HUES48 (cell line): ENCODE results near the gene RANBP3.

Experiments used
- H3K27ac ChIP-seq: one replicate; pipeline ENCODE4 v1.7.0; 2013; ENCODE audit warnings: low read depth, low read length, inconsistent platforms
- H3K27me3 ChIP-seq: 2 replicates; pipeline ENCODE4 v1.6.1; 2013; ENCODE audit warnings: mild to moderate bottlenecking, low read length; ENCODE audit not compliant: control insufficient read depth, insufficient read depth
- H3K36me3 ChIP-seq: 2 replicates; pipeline ENCODE4 v1.6.1; 2013; ENCODE audit warnings: low read length; ENCODE audit not compliant: control insufficient read depth, insufficient read depth
- H3K4me1 ChIP-seq: 2 replicates; pipeline ENCODE4 v1.6.1; 2013; ENCODE audit warnings: mild to moderate bottlenecking, low read length; ENCODE audit not compliant: control insufficient read depth, insufficient read depth
- H3K4me3 ChIP-seq: 2 replicates; pipeline ENCODE4 v1.5.1; 2013; ENCODE audit warnings: mild to moderate bottlenecking, low read depth, low read length
- H3K9ac ChIP-seq: 2 replicates; pipeline ENCODE4 v1.6.1; 2013; ENCODE audit warnings: mild to moderate bottlenecking, low read depth, low read length, moderate library complexity
- H3K9me3 ChIP-seq: 2 replicates; pipeline ENCODE4 v1.6.1; 2013; ENCODE audit warnings: low read length; ENCODE audit not compliant: control insufficient read depth, insufficient read depth

Gene RANBP3

DNA sequence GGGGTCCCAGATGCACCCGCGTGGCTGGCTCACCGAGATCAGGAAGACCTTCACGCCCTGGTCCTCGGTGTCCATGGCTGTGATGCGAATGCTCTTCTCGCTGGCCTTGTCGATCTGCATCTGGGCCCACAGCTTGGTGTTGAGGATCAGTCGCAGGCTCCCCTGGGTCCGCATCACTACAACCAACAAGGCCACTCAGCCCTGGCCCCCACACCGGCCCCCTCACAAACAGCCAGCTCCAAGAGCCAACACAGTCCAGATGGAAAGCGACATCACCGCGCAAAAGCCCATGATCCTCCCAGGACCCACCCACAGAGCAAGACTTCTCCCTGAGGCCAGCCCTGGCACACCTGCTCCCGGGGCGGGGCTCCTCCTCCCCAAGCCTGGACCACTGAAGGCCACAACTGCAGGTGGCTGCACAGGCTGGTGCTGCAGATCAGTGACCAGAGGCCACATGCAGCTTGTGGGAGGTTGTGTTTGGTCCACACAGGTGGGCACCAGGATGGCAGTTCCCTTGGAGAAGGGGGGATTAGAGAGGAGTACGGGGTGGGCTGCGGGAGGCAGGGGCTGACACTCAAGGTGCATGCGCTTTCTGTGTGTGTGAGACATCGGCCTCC, 59.4 kb downstream of the RANBP3 start:
- H3K36me3 ChIP-seq: peaks cover 72% of the 10 kb centered on the region

GRCh38 chr19:5917431-5918107, 60.4 kb downstream of the RANBP3 start:
- no peak overlapping the region for H3K9ac ChIP-seq
- no peaks in the 10 kb centered on the region for H3K9me3 ChIP-seq
- H3K36me3 ChIP-seq: peaks cover 62% of the 10 kb centered on the region

More for the DNA sequence above, 59.4 kb downstream of the RANBP3 start:
- H3K27me3 ChIP-seq: no peaks in the 10 kb centered on the region
- no peaks in the 10 kb centered on the region for H3K9me3 ChIP-seq
- no peaks in the 10 kb centered on the region for H3K4me1 ChIP-seq
- H3K4me3 ChIP-seq: no peak overlapping the region
- no peak overlapping the region for H3K9ac ChIP-seq
- no peak overlapping the region for H3K27ac ChIP-seq

GRCh38 chr19:5916181-5916708, 61.7 kb downstream of the RANBP3 start:
- Histone ChIP-seq H3K27ac (no peak overlapping the region), H3K4me3 (no peak overlapping the region), H3K36me3 (peaks cover 48% of the 10 kb centered on the region)

More at GRCh38 chr19:5917431-5918107, 60.4 kb downstream of the RANBP3 start:
- H3K27ac ChIP-seq: no peak overlapping the region
- H3K27me3 ChIP-seq: no peaks in the 10 kb centered on the region
- H3K4me1 ChIP-seq: no peaks in the 10 kb centered on the region
- no peak overlapping the region for H3K4me3 ChIP-seq

DNA sequence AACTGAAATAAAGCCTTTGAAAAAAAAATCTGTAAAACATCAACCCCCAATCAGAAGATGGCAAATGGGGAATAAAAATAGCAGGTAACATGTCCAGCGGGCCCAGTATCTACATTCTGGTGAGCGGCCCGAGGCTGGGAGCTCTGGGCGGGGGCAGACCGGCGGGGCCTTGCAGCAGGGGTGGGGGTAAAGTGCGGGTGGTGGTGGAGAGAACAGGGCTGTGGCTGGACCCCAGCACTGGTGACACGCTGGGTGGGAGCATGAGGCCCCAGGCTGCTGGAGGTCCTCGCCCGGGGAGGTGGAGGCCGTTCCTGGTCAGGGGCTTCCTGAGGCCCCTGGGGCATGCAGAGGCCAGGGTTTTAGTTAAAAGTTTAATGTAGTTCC, 62.2 kb downstream of the RANBP3 start:
- no peak overlapping the region for H3K27ac ChIP-seq
- no peak overlapping the region for H3K9ac ChIP-seq
- no peaks in the 10 kb centered on the region for H3K27me3 ChIP-seq
- no peaks in the 10 kb centered on the region for H3K4me1 ChIP-seq
- no peak overlapping the region for H3K4me3 ChIP-seq
- H3K36me3 ChIP-seq: peaks cover 45% of the 10 kb centered on the region
- no peaks in the 10 kb centered on the region for H3K9me3 ChIP-seq

More at GRCh38 chr19:5916181-5916708, 61.7 kb downstream of the RANBP3 start:
- Histone ChIP-seq H3K9ac (no peak overlapping the region), H3K27me3 (no peaks in the 10 kb centered on the region), H3K4me1 (no peaks in the 10 kb centered on the region), H3K9me3 (no peaks in the 10 kb centered on the region)

DNA sequence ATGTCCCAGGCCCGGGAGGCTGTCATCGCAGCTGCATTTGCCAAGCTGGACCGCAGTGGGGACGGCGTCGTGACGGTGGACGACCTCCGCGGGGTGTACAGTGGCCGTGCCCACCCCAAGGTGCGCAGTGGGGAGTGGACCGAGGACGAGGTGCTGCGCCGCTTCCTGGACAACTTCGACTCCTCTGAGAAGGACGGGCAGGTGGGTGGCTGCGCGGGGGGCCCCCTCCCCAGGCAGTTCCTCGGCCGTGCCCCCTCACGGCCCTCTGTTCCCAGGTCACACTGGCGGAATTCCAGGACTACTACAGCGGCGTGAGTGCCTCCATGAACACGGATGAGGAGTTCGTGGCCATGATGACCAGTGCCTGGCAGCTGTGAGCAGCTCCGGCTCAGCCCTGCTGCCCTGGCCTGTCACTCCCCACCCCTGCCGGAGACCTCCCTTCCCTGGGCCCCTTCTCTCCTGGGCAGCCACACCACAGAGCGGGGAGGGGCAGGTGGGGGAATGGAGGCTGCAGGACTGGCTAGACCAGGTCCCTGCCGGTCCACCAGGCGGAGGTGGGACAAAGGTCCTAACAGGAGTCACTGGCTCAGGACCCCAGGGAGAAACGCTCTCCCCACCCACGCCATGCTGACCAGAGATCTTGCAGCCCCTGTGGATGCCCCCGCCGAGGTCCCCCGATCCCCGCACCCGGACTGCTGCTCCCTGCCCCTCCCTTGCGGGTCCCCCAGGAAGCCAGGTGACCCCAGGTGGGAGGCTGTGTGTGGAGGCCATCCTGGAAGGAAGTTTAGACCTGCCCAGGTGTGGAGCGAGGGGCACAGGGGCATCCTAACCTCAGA, 62.8 kb downstream of the RANBP3 start:
- Histone ChIP-seq H3K4me3 (no peak overlapping the region), H3K36me3 (peaks cover 42% of the 10 kb centered on the region), H3K27me3 (no peaks in the 10 kb centered on the region), H3K4me1 (no peaks in the 10 kb centered on the region), H3K9me3 (no peaks in the 10 kb centered on the region), H3K9ac (no peak overlapping the region), H3K27ac (no peak overlapping the region)

GRCh38 chr19:5914358-5914774, 63.6 kb downstream of the RANBP3 start:
- H3K9me3 ChIP-seq: no peaks in the 10 kb centered on the region
- no peak overlapping the region for H3K27ac ChIP-seq
- no peak overlapping the region for H3K9ac ChIP-seq
- no peak overlapping the region for H3K4me3 ChIP-seq
- peaks cover 34% of the 10 kb centered on the region for H3K36me3 ChIP-seq
- no peaks in the 10 kb centered on the region for H3K4me1 ChIP-seq
- H3K27me3 ChIP-seq: no peaks in the 10 kb centered on the region

DNA sequence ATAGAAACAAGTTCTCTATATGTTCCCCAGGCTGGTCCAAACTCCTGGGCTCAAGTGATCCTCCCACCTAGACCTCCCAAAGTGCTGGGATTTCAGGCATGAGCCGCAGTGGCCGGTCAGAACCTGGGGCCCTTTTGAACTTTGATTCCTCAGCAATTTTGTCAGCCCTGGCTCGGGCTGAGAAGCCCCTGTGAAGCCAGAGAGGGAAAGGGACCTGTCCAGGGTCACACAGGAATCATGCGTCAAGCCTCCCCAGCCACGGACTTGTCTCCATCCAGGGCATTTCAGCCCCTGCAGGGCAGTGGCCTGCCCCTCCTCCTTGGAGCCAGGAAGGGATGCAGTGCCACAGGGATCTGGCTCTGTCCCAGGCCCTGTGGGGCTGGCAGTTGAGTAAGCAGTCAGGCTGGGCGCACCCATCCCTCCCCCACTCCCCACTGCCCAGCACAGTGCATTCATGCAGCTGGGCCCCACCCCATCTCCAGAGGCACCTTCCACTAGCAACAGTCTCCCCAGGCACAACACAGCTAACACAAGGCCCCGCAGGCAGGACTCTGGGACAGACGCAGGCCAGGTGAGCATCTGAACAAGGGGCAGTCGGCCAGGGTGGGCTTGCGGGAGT, 64.1 kb downstream of the RANBP3 start, which contains the start of gene CAPS:
Gene CAPS, plus strand, starts transcription at position 516 of the 619 bp plus-strand sequence. CDS start 153 bp downstream, outside the sequence.
- Histone ChIP-seq H3K36me3 (peaks cover 29% of the 10 kb centered on the region), H3K4me1 (no peaks in the 10 kb centered on the region), H3K9me3 (no peaks in the 10 kb centered on the region), H3K27me3 (no peaks in the 10 kb centered on the region), H3K27ac (no peak within 1 kb of the TSS), H3K9ac (no peak within 1 kb of the TSS), H3K4me3 (no peak within 1 kb of the TSS)

DNA sequence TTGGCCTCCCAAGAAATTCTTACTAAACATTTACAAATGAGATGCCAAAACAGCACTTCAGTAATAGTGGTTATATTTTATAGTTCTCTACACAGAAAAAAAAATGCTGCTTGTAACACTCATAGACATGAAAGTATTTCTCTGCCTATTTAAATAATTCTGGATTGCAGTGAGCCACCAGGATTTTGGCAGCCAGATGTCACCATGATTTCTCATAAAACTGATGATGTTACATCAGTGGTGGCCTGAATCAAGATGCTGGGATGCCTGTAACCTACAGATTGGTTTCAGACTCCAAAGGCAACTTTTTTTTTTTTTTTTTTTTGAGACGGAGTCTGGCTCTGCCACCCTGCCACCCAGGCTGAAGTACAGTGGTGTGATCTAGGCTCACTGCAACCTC, 66.6 kb downstream of the RANBP3 start:
- Histone ChIP-seq H3K27ac (no peak overlapping the region), H3K4me1 (no peaks in the 10 kb centered on the region), H3K9ac (no peak overlapping the region), H3K27me3 (no peaks in the 10 kb centered on the region), H3K4me3 (no peak overlapping the region), H3K9me3 (no peaks in the 10 kb centered on the region), H3K36me3 (peaks cover 6% of the 10 kb centered on the region)

GRCh38 chr19:5910638-5910907, 67.4 kb downstream of the RANBP3 start:
- Histone ChIP-seq H3K27me3 (no peaks in the 10 kb centered on the region), H3K36me3 (no peaks in the 10 kb centered on the region), H3K4me3 (no peak overlapping the region), H3K9ac (no peak overlapping the region), H3K4me1 (no peaks in the 10 kb centered on the region), H3K27ac (no peak overlapping the region), H3K9me3 (no peaks in the 10 kb centered on the region)

- H3K36me3 ChIP-seq: no peaks in the 10 kb centered on the region
- H3K27me3 ChIP-seq: no peaks in the 10 kb centered on the region
- no peak overlapping the region for H3K4me3 ChIP-seq
- H3K9me3 ChIP-seq: no peaks in the 10 kb centered on the region
- H3K9ac ChIP-seq: no peak overlapping the region
- no peak overlapping the region for H3K27ac ChIP-seq
- no peaks in the 10 kb centered on the region for H3K4me1 ChIP-seq
Measured at GRCh38 chr19:5908773-5909442, 69.0 kb downstream of the RANBP3 start.
